Heart right ventricle (tissue), 16 donors: Measurements from ENCODE around the gene GGNBP2. TPM values are rescaled to one million over a fixed set of nuclear protein-coding genes. Genes with fewer than 3 reads are reported as not detected.

Experiments
- ATAC-seq, 8 donors: fragments of 200-7000 bp; cut with Tn5 transposase; one replicate each; pipeline ENCODE4 v1.9.1; 2020; ENCODE audit warnings: mild to moderate bottlenecking in 8 of 8, moderate library complexity in 8 of 8, moderate number of reproducible peaks in 1 of 8
- DNase-seq, 2 donors: peaks; one replicate each; pipeline ENCODE4 v3.0.0-alpha.2; 2020
- H3K27ac ChIP-seq, 10 donors: fragments of 200-600 bp; sonication (generic) in 2 of 10; one replicate each; pipeline versions ENCODE4 v1.5.0 to v1.8.0; 2020 to 2022; ENCODE audit warnings: mild to moderate bottlenecking in 3 of 10
- H3K27me3 ChIP-seq, 7 donors: fragments of 200-600 bp; one replicate each; pipeline ENCODE4 v1.8.0; 2021 to 2022; ENCODE audit warnings: mild to moderate bottlenecking in 2 of 7
- H3K36me3 ChIP-seq, 9 donors: fragments of 200-600 bp; sonication (generic) in 1 of 9; one replicate each; pipeline versions ENCODE4 v1.5.0 to v1.8.0; 2020 to 2022; ENCODE audit warnings: mild to moderate bottlenecking in 2 of 9
- H3K4me1 ChIP-seq, 9 donors: fragments of 200-600 bp; sonication (generic) in 1 of 9; one replicate each; pipeline versions ENCODE4 v1.5.0 to v1.8.0; 2020 to 2022; ENCODE audit warnings: mild to moderate bottlenecking in 4 of 9
- H3K4me3 ChIP-seq, 10 donors: fragments of 200-600 bp; sonication (generic) in 2 of 10; one replicate each; pipeline versions ENCODE4 v1.5.0 to v1.8.0; 2020 to 2022; ENCODE audit warnings: mild to moderate bottlenecking in 7 of 10, moderate library complexity in 2 of 10
- H3K9me3 ChIP-seq, 11 donors: fragments of 200-600 bp in 10 of 11; sonication (generic) in 2 of 11; one replicate each; pipeline versions ENCODE4 v1.5.0 to v1.8.0; 2013 to 2022; ENCODE audit warnings: mild to moderate bottlenecking in 2 of 11, control low read depth in 1 of 11, moderate library complexity in 1 of 11
- WGBS, 2 donors: extraction: QIAGEN DNeasy Blood & Tissue Kit; methylation state at CpG; one replicate each; pipeline ENCODE4 v1.1.7; 2013; ENCODE audit warnings: inconsistent platforms in 1 of 2; 5-methylcytosine and 5-hydroxymethylcytosine counted together
- intact Hi-C, 10 donors: fragments of 100-400 bp; cut with DNase I; formaldehyde crosslinking; loops; one replicate each; pipeline versions ENCODE4 v1.11.1 to v1.14.2; 2022
- polyA plus RNA-seq, 2 donors: library from polyadenylated mRNA; stranded (reverse); fragments of 200-250 nt; gene quantifications; one replicate each; pipeline ENCODE4 v1.2.3, GENCODE V29; 2013
- total RNA-seq, 10 donors: library from RNA; stranded (reverse); fragmentation: NEBNext Ultra II Directional in 3 of 10; extraction: Animal tissue kit (Norgen Biotek cat#: 25700) in 3 of 10; gene quantifications; one replicate each; pipeline versions ENCODE4 v1.2.1 to v1.2.4, GENCODE V29; 2021 to 2023
- TF ChIP-seq, protein P1 (sequence below), 9 donors: fragments of 200-600 bp; sonication (generic) in 2 of 9; IDR thresholded peaks; one replicate each; pipeline versions ENCODE4 v1.5.0 to v1.8.0; 2021 to 2022; ENCODE audit warnings: antibody characterized with exemption in 9 of 9, mild to moderate bottlenecking in 5 of 9, moderate library complexity in 1 of 9
- donor health status: Arrhythmogenic right ventricular cardiomyopathy.
- donor health status: ischemic (EF 13 %, LVEDD 7.1; RV severe dilation, severe dysfunction).
- donor health status: healthy with polysubstance abuse.
- donor health status: DM: no; HTN: yes; CAD: no.
- donor health status: DM: no; HTN: no; CAD: no.
- donor health status: ischemic (EF 25% LVEDD 6.9; RV normal size, moderate dysfunction).
- donor health status: ischemic (EF 25% LVEDD 5.7; RV mildly dilated, moderate dysfunction).
- donor health status: healthy.
- donor health status: DM: yes; HTN: yes; CAD: no.
- donor health status: Ischemic cardiomyopathy.
- donor health status: ischemic (EF 35%, LVEDD 5.7; RV mildly dilated, moderate dysfunction).
- donor health status: nonischemic (EF 11% LVEDD 7.7; RV severe dilation, severe dysfunction).
- donor health status: DM: yes; HTN: yes; CAD: no.
- donor health status: PGD.
- donor health status: ischemic (EF 29% LVEDD 5.4; RV normal size, mild dysfunction).
- donor health status: nonischemic (EF 23%, LVEDD 6.1; RV moderate dilation, normal function).

Gene GGNBP2
- total and polyA plus RNA-seq, 12 donors = 25.9 to 51.2 (median 45.8) TPM

DNA sequence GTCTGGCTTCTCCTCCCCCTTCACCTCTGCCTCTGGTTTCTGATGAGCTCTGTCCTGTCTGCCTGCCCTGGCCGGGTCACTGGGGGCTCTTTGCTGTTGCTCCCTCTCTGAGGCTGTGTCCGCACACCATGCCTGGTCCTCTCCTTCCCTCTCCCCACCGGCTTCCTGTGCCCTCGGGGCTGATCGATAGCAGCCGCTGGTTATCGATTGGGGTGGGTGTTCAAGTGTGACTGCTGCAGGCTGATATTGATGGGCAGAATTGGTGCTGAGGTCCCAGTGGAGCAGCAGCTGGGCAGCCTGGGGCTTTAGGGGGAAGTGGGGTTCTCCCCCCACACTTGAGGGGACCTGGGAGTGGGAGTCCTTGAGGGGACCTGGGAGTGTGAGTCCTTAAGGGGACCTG, 73.1 kb downstream of the GGNBP2 start:
- Histone ChIP-seq H3K27me3 (peaks cover 0 to 48% (median 39%) of the 10 kb centered on the region in 7 donors), H3K4me1 (no peaks in the 10 kb centered on the region), H3K36me3 (no peaks in the 10 kb centered on the region), H3K9me3 (no peaks in the 10 kb centered on the region), H3K27ac (no peak overlapping the region), H3K4me3 (no peak overlapping the region)
- no peak for DNase-seq
- ATAC-seq = no peak
- TF ChIP-seq, protein P1, sequence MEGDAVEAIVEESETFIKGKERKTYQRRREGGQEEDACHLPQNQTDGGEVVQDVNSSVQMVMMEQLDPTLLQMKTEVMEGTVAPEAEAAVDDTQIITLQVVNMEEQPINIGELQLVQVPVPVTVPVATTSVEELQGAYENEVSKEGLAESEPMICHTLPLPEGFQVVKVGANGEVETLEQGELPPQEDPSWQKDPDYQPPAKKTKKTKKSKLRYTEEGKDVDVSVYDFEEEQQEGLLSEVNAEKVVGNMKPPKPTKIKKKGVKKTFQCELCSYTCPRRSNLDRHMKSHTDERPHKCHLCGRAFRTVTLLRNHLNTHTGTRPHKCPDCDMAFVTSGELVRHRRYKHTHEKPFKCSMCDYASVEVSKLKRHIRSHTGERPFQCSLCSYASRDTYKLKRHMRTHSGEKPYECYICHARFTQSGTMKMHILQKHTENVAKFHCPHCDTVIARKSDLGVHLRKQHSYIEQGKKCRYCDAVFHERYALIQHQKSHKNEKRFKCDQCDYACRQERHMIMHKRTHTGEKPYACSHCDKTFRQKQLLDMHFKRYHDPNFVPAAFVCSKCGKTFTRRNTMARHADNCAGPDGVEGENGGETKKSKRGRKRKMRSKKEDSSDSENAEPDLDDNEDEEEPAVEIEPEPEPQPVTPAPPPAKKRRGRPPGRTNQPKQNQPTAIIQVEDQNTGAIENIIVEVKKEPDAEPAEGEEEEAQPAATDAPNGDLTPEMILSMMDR (IDR thresholded peaks at IDR 0.05) = no peak
- intact Hi-C loops = no loop called here
- 72 to 74% methylated on average over 7 of the region's 7 CpGs for WGBS, 2 donors

DNA sequence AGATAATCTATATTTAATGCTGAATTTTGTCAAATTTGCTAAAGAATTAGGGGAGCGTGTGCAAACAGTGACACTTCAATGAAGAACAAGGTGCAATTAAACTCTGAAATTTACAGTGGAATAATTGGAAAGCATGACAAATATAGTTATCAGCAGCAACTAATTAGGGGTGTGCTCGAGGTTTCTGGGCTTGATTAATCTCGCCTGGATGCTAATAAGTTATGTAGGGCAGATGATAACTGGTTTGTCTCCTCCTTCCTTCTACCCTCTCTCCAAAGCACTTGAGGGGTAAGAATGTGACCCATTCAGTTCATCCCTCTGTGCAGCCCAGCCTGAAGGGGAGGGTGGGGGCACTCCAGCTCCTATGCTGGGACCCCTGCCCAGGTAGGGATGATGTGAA, 78.6 kb downstream of the GGNBP2 start:
- Histone ChIP-seq H3K9me3 (no peaks in the 10 kb centered on the region), H3K36me3 (no peaks in the 10 kb centered on the region), H3K4me3 (no peak overlapping the region), H3K4me1 (no peaks in the 10 kb centered on the region), H3K27ac (no peak overlapping the region), H3K27me3 (peaks cover 0 to 13% (median 3%) of the 10 kb centered on the region in 7 donors)
- DNase-seq (no peak), ATAC-seq (no peak)
- whole genome bisulfite sequencing, 2 donors = 65 to 86% methylated on average over 3 of the region's 3 CpGs
- TF ChIP-seq, protein P1 (IDR thresholded peaks at IDR 0.05) = no peak
- intact Hi-C loops = loop anchor here in 4 of 10 donors (5.0 to 10.0 kb wide), 3 partner anchors 424 to 622 kb away; no protein-coding TSS in a partner anchor

DNA sequence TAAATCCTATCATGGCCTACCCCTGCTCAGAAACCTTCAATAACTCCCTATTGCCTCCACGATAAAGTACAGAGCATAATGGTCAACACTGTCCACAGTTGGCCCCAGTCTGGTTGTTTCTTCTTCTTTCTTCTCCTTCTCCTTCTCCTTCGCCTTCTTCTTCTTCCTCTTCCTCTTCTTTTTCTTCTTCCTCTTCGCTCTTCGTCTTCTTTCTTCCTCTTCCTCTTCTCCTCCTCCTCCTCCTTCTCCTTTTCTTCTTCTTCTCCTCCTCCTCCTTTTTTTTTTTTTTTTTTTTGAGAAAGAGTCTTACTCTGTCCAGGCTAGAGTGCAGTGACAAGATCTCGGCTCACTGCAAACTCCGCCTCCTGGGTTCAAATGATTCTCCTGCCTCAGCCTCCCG, 80.5 kb downstream of the GGNBP2 start:
- WGBS, 2 donors = 81 to 83% methylated on average over 7 of the region's 7 CpGs
- H3K27ac ChIP-seq = no peak overlapping the region
- peaks cover 0 to 7% (median 0%) of the 10 kb centered on the region in 7 donors for H3K27me3 ChIP-seq
- intact Hi-C loops = loop anchor here in 5 of 10 donors (5.0 to 10.0 kb wide), 3 partner anchors 610 to 620 kb away; no protein-coding TSS in a partner anchor
- H3K36me3 ChIP-seq = no peaks in the 10 kb centered on the region
- DNase-seq (no peak), ATAC-seq (no peak)
- no peaks in the 10 kb centered on the region for H3K9me3 ChIP-seq
- TF ChIP-seq, protein P1 (IDR thresholded peaks at IDR 0.05) = no peak
- no peak overlapping the region for H3K4me3 ChIP-seq
- H3K4me1 ChIP-seq = peaks cover 0 to 6% (median 0%) of the 10 kb centered on the region in 9 donors

DNA sequence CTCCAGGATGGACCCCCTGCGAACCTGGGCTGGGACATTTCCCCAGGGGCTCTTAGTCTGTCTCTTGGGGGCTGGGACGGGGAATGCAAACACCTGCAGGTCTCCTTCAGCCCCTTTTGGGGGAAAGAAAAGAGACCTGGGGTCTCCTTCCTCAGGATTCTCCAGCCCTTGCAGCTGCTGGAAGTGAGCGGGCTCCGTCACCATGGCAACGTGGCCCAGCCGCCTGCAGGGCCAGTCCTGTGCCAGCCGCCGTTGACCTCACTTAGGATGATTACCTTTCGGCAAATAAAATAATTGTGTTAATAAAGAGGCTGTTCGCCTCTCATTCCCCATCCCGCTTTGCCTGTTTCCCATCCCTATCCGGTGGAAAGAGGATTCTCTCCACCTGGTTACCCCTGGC, 82.4 kb downstream of the GGNBP2 start:
- DNase-seq (no peak), ATAC-seq (no peak)
- no peaks in the 10 kb centered on the region for H3K9me3 ChIP-seq
- peaks cover 0 to 6% (median 0%) of the 10 kb centered on the region in 9 donors for H3K4me1 ChIP-seq
- H3K4me3 ChIP-seq = no peak overlapping the region
- intact Hi-C loops = loop anchor here in 5 of 10 donors (5.0 to 10.0 kb wide), 3 partner anchors 608 to 618 kb away; no protein-coding TSS in a partner anchor
- H3K36me3 ChIP-seq = no peaks in the 10 kb centered on the region
- H3K27ac ChIP-seq = no peak overlapping the region
- H3K27me3 ChIP-seq = peaks cover 0 to 14% (median 0%) of the 10 kb centered on the region in 7 donors
- WGBS, 2 donors = 69 to 71% methylated on average over 12 of the region's 12 CpGs
- TF ChIP-seq, protein P1 (IDR thresholded peaks at IDR 0.05) = no peak
